ENCODE results near the gene UCK2. TPM values are rescaled to one million over a fixed set of nuclear protein-coding genes. Genes with fewer than 3 reads are reported as not detected.
"Not testable (repeated sequence)": the region's sequence is repeated elsewhere in the genome, so short reads cannot be mapped to it uniquely, and the experiment has no call there.

UCK2 gene
- total and polyA plus RNA-seq, 2 donors (not counting 3 experiments of a cell fraction or from before 2014, with no cell fraction given): 62.3 to 74.7 TPM

- FAIRE-seq; CTCF ChIA-PET; POLR2A ChIA-PET; H3K9ac ChIP-seq (replicated peaks; ENCODE audit: extremely low read depth, insufficient read depth, low read length); H3K4me2 ChIP-seq (ENCODE audit: insufficient read depth, low read length); H3K9me1 ChIP-seq (replicated peaks; ENCODE audit: control insufficient read depth, extremely low read depth, insufficient read depth, low read length); dilution Hi-C loops (cut with MboI; ENCODE audit: extremely low pct_ligation_motif_present, low sequenced_read_pairs); H3K9me3 ChIP-seq (replicated peaks; ENCODE audit: control insufficient read depth, insufficient read depth, low read length); H3K27me3 ChIP-seq (ENCODE audit: control insufficient read depth in 2 of 2, insufficient read depth in 2 of 2, low read length in 2 of 2); H3K36me3 ChIP-seq (ENCODE audit: control insufficient read depth in 2 of 2, extremely low read depth in 1 of 2, insufficient read depth in 2 of 2, low read length in 2 of 2); intact Hi-C loops (cut with micrococcal nuclease); H3K4me1 ChIP-seq (ENCODE audit: control insufficient read depth, extremely low read depth, insufficient read depth, low read length); H2AFZ ChIP-seq (ENCODE audit: low read depth, low read length); H3K27ac ChIP-seq (ENCODE audit: insufficient read depth, low read depth, low read length); H4K20me1 ChIP-seq (replicated peaks; ENCODE audit: control insufficient read depth, extremely low read depth, insufficient read depth, low read length); BruUV-seq (replicated peaks); H3K4me3 ChIP-seq (replicated peaks in 1 of 3; ENCODE audit: insufficient read depth in 1 of 3, low read depth in 1 of 3, low read length in 3 of 3); DNase-seq (ENCODE audit: low read depth, low spot score); H3K79me2 ChIP-seq (ENCODE audit: control insufficient read depth, insufficient read depth, low read length): not testable (repeated sequence)
Observed at GRCh38 chr1:165783519-165783918, 43.9 kb upstream of the UCK2 start.

DNA sequence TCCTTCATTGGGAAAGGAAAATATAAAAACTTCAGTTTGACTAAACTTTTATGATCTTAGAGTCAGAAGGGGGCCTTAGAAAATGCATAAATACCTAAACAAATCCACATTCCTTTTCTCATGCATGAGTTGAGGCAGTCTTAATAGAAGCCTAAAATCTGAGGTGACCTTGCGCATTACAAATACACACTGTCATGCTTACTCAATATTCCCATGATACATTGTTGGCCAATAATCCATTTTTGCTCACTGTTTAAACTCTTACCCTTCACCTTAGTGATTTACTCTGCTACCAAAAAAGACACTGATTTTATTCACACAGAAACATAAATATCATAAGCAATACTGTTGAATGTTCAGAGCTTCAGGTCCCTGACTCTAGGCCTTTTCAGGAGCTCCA lies 39.7 kb upstream of the UCK2 start:
- BruUV-seq (replicated peaks): no TSS peak
- ChIA-PET POLR2A (no interaction called here), CTCF (no interaction called here)
- FAIRE-seq (no peak), DNase-seq (ENCODE audit: low read depth, low spot score) (no peak)
- Histone ChIP-seq H3K9me1 (replicated peaks; ENCODE audit: control insufficient read depth, extremely low read depth, insufficient read depth, low read length) (no peaks in the 10 kb centered on the region), H3K79me2 (ENCODE audit: control insufficient read depth, insufficient read depth, low read length) (no peaks in the 10 kb centered on the region), H3K27ac (ENCODE audit: insufficient read depth, low read depth, low read length) (no peak overlapping the region), H3K4me2 (ENCODE audit: insufficient read depth, low read length) (no peak overlapping the region), H3K9me3 (replicated peaks; ENCODE audit: control insufficient read depth, insufficient read depth, low read length) (no peaks in the 10 kb centered on the region), H4K20me1 (replicated peaks; ENCODE audit: control insufficient read depth, extremely low read depth, insufficient read depth, low read length) (no peaks in the 10 kb centered on the region), H3K36me3 (ENCODE audit: control insufficient read depth in 2 of 2, extremely low read depth in 1 of 2, insufficient read depth in 2 of 2, low read length in 2 of 2) (no peaks in the 10 kb centered on the region), H3K4me3 (replicated peaks in 1 of 3; ENCODE audit: insufficient read depth in 1 of 3, low read depth in 1 of 3, low read length in 3 of 3) (no peak overlapping the region), H3K4me1 (ENCODE audit: control insufficient read depth, extremely low read depth, insufficient read depth, low read length) (no peaks in the 10 kb centered on the region), H2AFZ (ENCODE audit: low read depth, low read length) (no peak overlapping the region), H3K27me3 (ENCODE audit: control insufficient read depth in 2 of 2, insufficient read depth in 2 of 2, low read length in 2 of 2) (no peaks in the 10 kb centered on the region), H3K9ac (replicated peaks; ENCODE audit: extremely low read depth, insufficient read depth, low read length) (no peak overlapping the region)
- TF ChIP-seq POLR2AphosphoS5 (IDR thresholded peaks at IDR 0.05; ENCODE audit: insufficient read depth, low read depth, low read length) (no peak), EZH2 (IDR thresholded peaks at IDR 0.05; ENCODE audit: borderline replicate concordance, low read depth, low read length, severe bottlenecking) (no peak), MYC (IDR thresholded peaks at IDR 0.05; ENCODE audit: low read depth, low read length) (no peak), CTCF (IDR thresholded peaks at IDR 0.05; ENCODE audit: extremely low read depth in 1 of 2, insufficient read depth in 1 of 2, low read depth in 1 of 2, low read length in 2 of 2) (no peak), GATA2 (IDR thresholded peaks at IDR 0.05; ENCODE audit: insufficient read depth, insufficient read length, low read depth, low read length) (no peak), JUN (IDR thresholded peaks at IDR 0.05; ENCODE audit: borderline replicate concordance, insufficient read depth, insufficient read length, low read depth) (no peak), POLR2A (IDR thresholded peaks at IDR 0.05; ENCODE audit: low read depth, low read length) (no peak), FOS (IDR thresholded peaks at IDR 0.05; ENCODE audit: borderline replicate concordance, insufficient read depth, low read length) (no peak)
- TF ChIP-seq, protein P1, sequence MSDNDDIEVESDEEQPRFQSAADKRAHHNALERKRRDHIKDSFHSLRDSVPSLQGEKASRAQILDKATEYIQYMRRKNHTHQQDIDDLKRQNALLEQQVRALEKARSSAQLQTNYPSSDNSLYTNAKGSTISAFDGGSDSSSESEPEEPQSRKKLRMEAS (IDR thresholded peaks at IDR 0.05; ENCODE audit: insufficient read depth, insufficient read length): no peak
- dilution Hi-C loops (cut with MboI; ENCODE audit: extremely low pct_ligation_motif_present, low sequenced_read_pairs) (no loop called here), intact Hi-C loops (cut with micrococcal nuclease) (no loop called here)
